ENCODE results near the gene ANTXRL. TPM values are rescaled to one million over a fixed set of nuclear protein-coding genes. Genes with fewer than 3 reads are reported as not detected.
"Not testable (repeated sequence)": the region's sequence is repeated elsewhere in the genome, so short reads cannot be mapped to it uniquely, and the experiment has no call there.

ANTXRL gene
- total and polyA plus RNA-seq, 7 experiments from 2014 or later, result 0.97 TPM; not detected in 6

- Mint-ChIP-seq H3K27ac (peak overlapping the region in 4 of 9 donors; percentile 46 to 82 (median 66)), H3K4me3 (peak overlapping the region in 2 of 10 donors; percentile 36 to 53), H3K36me3 (peaks cover 3 to 48% (median 8%) of the 10 kb centered on the region in 5 donors), H3K4me1 (peaks cover 12 to 44% (median 40%) of the 10 kb centered on the region in 7 donors), H3K27me3 (no peaks in the 10 kb centered on the region), H3K9me3 (peaks cover 0 to 3% (median 0%) of the 10 kb centered on the region in 11 donors)
- DNase-seq, result no peak
- intact Hi-C loops (cut with micrococcal nuclease), result loop anchor here in 1 of 2 donors (10.0 kb wide), 1 partner anchor 1020 kb away; no protein-coding TSS in a partner anchor
- H3K36me3 ChIP-seq (ENCODE audit: control insufficient read depth in 2 of 3, insufficient read depth in 3 of 3, low read length in 3 of 3), result peaks cover 14 to 58% (median 20%) of the 10 kb centered on the region in 3 experiments
- H3K27ac ChIP-seq (ENCODE audit: low read depth, low read length), result no peak overlapping the region
- H3K4me3 ChIP-seq (ENCODE audit: low read length), result no peak overlapping the region
- ChIA-PET POLR2A (no interaction called here), CTCF (no interaction called here)
- H3K4me1 ChIP-seq (ENCODE audit: control insufficient read depth in 2 of 2, insufficient read depth in 2 of 2, low read length in 2 of 2), result no peaks in the 10 kb centered on the region
- H3K27me3 ChIP-seq (ENCODE audit: control insufficient read depth in 2 of 2, insufficient read depth in 2 of 2, low read length in 2 of 2), result no peaks in the 10 kb centered on the region
- H3K9me3 ChIP-seq (ENCODE audit: control insufficient read depth in 2 of 3, low read length in 3 of 3), result no peaks in the 10 kb centered on the region
- ATAC-seq, result no peak
These were observed 32.3 kb upstream of the ANTXRL start for GRCh38 chr10:46254467-46254866.

- Mint-ChIP-seq H3K4me3 (peak overlapping the region in 1 of 10 donors; percentile 48), H3K36me3 (peaks cover 3 to 46% (median 8%) of the 10 kb centered on the region in 5 donors), H3K4me1 (peaks cover 12 to 49% (median 40%) of the 10 kb centered on the region in 7 donors), H3K27ac (peak overlapping the region in 8 of 9 donors; percentile 23 to 82 (median 65))
- H3K27ac ChIP-seq (ENCODE audit: low read depth, low read length); POLR2A ChIA-PET; H3K4me3 ChIP-seq (ENCODE audit: low read length); H3K9me3 Mint-ChIP-seq; H3K27me3 Mint-ChIP-seq; H3K9me3 ChIP-seq (ENCODE audit: control insufficient read depth in 2 of 3, low read length in 3 of 3); DNase-seq; H3K27me3 ChIP-seq (ENCODE audit: control insufficient read depth in 2 of 2, insufficient read depth in 2 of 2, low read length in 2 of 2); ATAC-seq; H3K4me1 ChIP-seq (ENCODE audit: control insufficient read depth in 2 of 2, insufficient read depth in 2 of 2, low read length in 2 of 2): not testable (repeated sequence)
- H3K36me3 ChIP-seq (ENCODE audit: control insufficient read depth in 2 of 3, insufficient read depth in 3 of 3, low read length in 3 of 3), result peaks cover 14 to 51% (median 20%) of the 10 kb centered on the region in 3 experiments
- intact Hi-C loops (cut with micrococcal nuclease), result loop anchor here in 1 of 2 donors (10.0 kb wide), 1 partner anchor 1020 kb away; no protein-coding TSS in a partner anchor
- CTCF ChIA-PET, result interaction anchor here (1.2 kb wide), 1 partner anchor 12 kb away, joined by 3 read pairs; no protein-coding TSS in a partner anchor
These were observed 31.6 kb upstream of the ANTXRL start for GRCh38 chr10:46255210-46255609.

- no peaks in the 10 kb centered on the region for H3K27me3 Mint-ChIP-seq
- ATAC-seq (peak; percentile 74), DNase-seq (peak in 3 of 9 donors; percentile 16 to 60 (median 29))
- H3K36me3 Mint-ChIP-seq, result peaks cover 11 to 49% (median 16%) of the 10 kb centered on the region in 5 donors
- no peaks in the 10 kb centered on the region for H3K9me3 ChIP-seq (ENCODE audit: control insufficient read depth in 2 of 3, low read length in 3 of 3)
- H3K4me3 ChIP-seq (ENCODE audit: low read length), result no peak overlapping the region
- peak overlapping the region in 8 of 9 donors; percentile 26 to 81 (median 61) for H3K27ac Mint-ChIP-seq
- POLR2A ChIA-PET, result interaction anchor here (0.7 to 0.8 kb wide), 2 partner anchors 17 to 42 kb away, joined by 3 read pairs; no protein-coding TSS in a partner anchor
- peaks cover 0 to 2% of the 10 kb centered on the region in 2 donors for H3K4me1 ChIP-seq (ENCODE audit: control insufficient read depth in 2 of 2, insufficient read depth in 2 of 2, low read length in 2 of 2)
- H3K4me1 Mint-ChIP-seq, result peaks cover 12 to 57% (median 48%) of the 10 kb centered on the region in 7 donors
- peaks cover 14 to 43% (median 23%) of the 10 kb centered on the region in 3 experiments for H3K36me3 ChIP-seq (ENCODE audit: control insufficient read depth in 2 of 3, insufficient read depth in 3 of 3, low read length in 3 of 3)
- intact Hi-C loops (cut with micrococcal nuclease), result loop anchor here (1.0 to 10.0 kb wide), 2 partner anchors 69 to 1021 kb away; no protein-coding TSS in a partner anchor
- CTCF ChIA-PET, result interaction anchor here (1.2 kb wide), 1 partner anchor 11 kb away, joined by 3 read pairs; no protein-coding TSS in a partner anchor
- H3K27ac ChIP-seq (ENCODE audit: low read depth, low read length), result no peak overlapping the region
- H3K4me3 Mint-ChIP-seq, result peak overlapping the region in 1 of 10 donors; percentile 0
- H3K27me3 ChIP-seq (ENCODE audit: control insufficient read depth in 2 of 2, insufficient read depth in 2 of 2, low read length in 2 of 2), result no peaks in the 10 kb centered on the region
- H3K9me3 Mint-ChIP-seq, result peaks cover 0 to 1% (median 0%) of the 10 kb centered on the region in 11 donors
These were observed 30.7 kb upstream of the ANTXRL start for GRCh38 chr10:46255801-46256747.

GRCh38 chr10:46257099-46257498 lies 29.7 kb upstream of the ANTXRL start:
- Mint-ChIP-seq H3K36me3 (peaks cover 11 to 55% (median 20%) of the 10 kb centered on the region in 5 donors), H3K4me1 (peaks cover 12 to 67% (median 59%) of the 10 kb centered on the region in 7 donors), H3K27me3 (no peaks in the 10 kb centered on the region), H3K4me3 (no peak overlapping the region), H3K9me3 (no peaks in the 10 kb centered on the region), H3K27ac (peak overlapping the region in 8 of 9 donors; percentile 4 to 74 (median 52))
- H3K27ac ChIP-seq (ENCODE audit: low read depth, low read length), result no peak overlapping the region
- CTCF ChIA-PET, result interaction anchor here (1.1 kb wide), 1 partner anchor 33 kb away, joined by 3 read pairs; no protein-coding TSS in a partner anchor
- no peaks in the 10 kb centered on the region for H3K27me3 ChIP-seq (ENCODE audit: control insufficient read depth in 2 of 2, insufficient read depth in 2 of 2, low read length in 2 of 2)
- DNase-seq (no peak), ATAC-seq (no peak)
- H3K4me1 ChIP-seq (ENCODE audit: control insufficient read depth in 2 of 2, insufficient read depth in 2 of 2, low read length in 2 of 2), result peaks cover 0 to 12% of the 10 kb centered on the region in 2 donors
- no peaks in the 10 kb centered on the region for H3K9me3 ChIP-seq (ENCODE audit: control insufficient read depth in 2 of 3, low read length in 3 of 3)
- POLR2A ChIA-PET, result no interaction called here
- no peak overlapping the region for H3K4me3 ChIP-seq (ENCODE audit: low read length)
- intact Hi-C loops (cut with micrococcal nuclease), result loop anchor here in 1 of 2 donors (10.0 kb wide), 1 partner anchor 1022 kb away; no protein-coding TSS in a partner anchor
- peaks cover 14 to 43% (median 28%) of the 10 kb centered on the region in 3 experiments for H3K36me3 ChIP-seq (ENCODE audit: control insufficient read depth in 2 of 3, insufficient read depth in 3 of 3, low read length in 3 of 3)

GRCh38 chr10:46262906-46263560 lies 23.8 kb upstream of the ANTXRL start:
- H3K27ac ChIP-seq (ENCODE audit: low read depth, low read length); DNase-seq; ATAC-seq; H3K9me3 Mint-ChIP-seq; intact Hi-C loops (cut with micrococcal nuclease); H3K27me3 ChIP-seq (ENCODE audit: control insufficient read depth in 2 of 2, insufficient read depth in 2 of 2, low read length in 2 of 2); H3K9me3 ChIP-seq (ENCODE audit: control insufficient read depth in 2 of 3, low read length in 3 of 3); H3K27me3 Mint-ChIP-seq; POLR2A ChIA-PET; H3K4me3 ChIP-seq (ENCODE audit: low read length); CTCF ChIA-PET: not testable (repeated sequence)
- peaks cover 8 to 25% (median 20%) of the 10 kb centered on the region in 5 donors for H3K36me3 Mint-ChIP-seq
- H3K4me3 Mint-ChIP-seq, result peak overlapping the region in 1 of 10 donors; percentile 21
- H3K4me1 Mint-ChIP-seq, result peaks cover 15 to 65% (median 47%) of the 10 kb centered on the region in 7 donors
- H3K36me3 ChIP-seq (ENCODE audit: control insufficient read depth in 2 of 3, insufficient read depth in 3 of 3, low read length in 3 of 3), result peaks cover 0 to 18% (median 17%) of the 10 kb centered on the region in 3 experiments
- peaks cover 9 to 37% of the 10 kb centered on the region in 2 donors for H3K4me1 ChIP-seq (ENCODE audit: control insufficient read depth in 2 of 2, insufficient read depth in 2 of 2, low read length in 2 of 2)
- H3K27ac Mint-ChIP-seq, result peak overlapping the region in 5 of 9 donors; percentile 38 to 84 (median 77)

- intact Hi-C loops (cut with micrococcal nuclease), result no loop called here
- H3K27ac ChIP-seq (ENCODE audit: low read depth, low read length), result no peak overlapping the region
- ATAC-seq, result no peak
- peak in 1 of 9 donors; percentile 18 for DNase-seq
- H3K9me3 ChIP-seq (ENCODE audit: control insufficient read depth in 2 of 3, low read length in 3 of 3), result no peaks in the 10 kb centered on the region
- H3K9me3 Mint-ChIP-seq, result no peaks in the 10 kb centered on the region
- H3K4me1 Mint-ChIP-seq, result peaks cover 12 to 59% (median 41%) of the 10 kb centered on the region in 7 donors
- peaks cover 8 to 22% (median 20%) of the 10 kb centered on the region in 5 donors for H3K36me3 Mint-ChIP-seq
- peak overlapping the region in 7 of 9 donors; percentile 20 to 84 (median 77) for H3K27ac Mint-ChIP-seq
- peaks cover 0 to 18% (median 17%) of the 10 kb centered on the region in 3 experiments for H3K36me3 ChIP-seq (ENCODE audit: control insufficient read depth in 2 of 3, insufficient read depth in 3 of 3, low read length in 3 of 3)
- H3K4me1 ChIP-seq (ENCODE audit: control insufficient read depth in 2 of 2, insufficient read depth in 2 of 2, low read length in 2 of 2), result peaks cover 11 to 37% of the 10 kb centered on the region in 2 donors
- H3K4me3 Mint-ChIP-seq, result peak overlapping the region in 1 of 10 donors; percentile 57
- H3K27me3 Mint-ChIP-seq, result no peaks in the 10 kb centered on the region
- no peak overlapping the region for H3K4me3 ChIP-seq (ENCODE audit: low read length)
- CTCF ChIA-PET, result no interaction called here
- POLR2A ChIA-PET, result no interaction called here
- no peaks in the 10 kb centered on the region for H3K27me3 ChIP-seq (ENCODE audit: control insufficient read depth in 2 of 2, insufficient read depth in 2 of 2, low read length in 2 of 2)
These were observed 22.9 kb upstream of the ANTXRL start for GRCh38 chr10:46263831-46264268.

Measured in naive thymus-derived CD4-positive, alpha-beta T cell (primary cell).